ENCODE results near the gene STIP1. TPM values are rescaled to one million over a fixed set of nuclear protein-coding genes. Genes with fewer than 3 reads are reported as not detected.

Gene STIP1
- total and polyA plus RNA-seq, 10 of the 15 experiments (the other 5 are each of a cell fraction or from before 2014, with no cell fraction given), result 25.2 to 291 (median 191) TPM

DNA sequence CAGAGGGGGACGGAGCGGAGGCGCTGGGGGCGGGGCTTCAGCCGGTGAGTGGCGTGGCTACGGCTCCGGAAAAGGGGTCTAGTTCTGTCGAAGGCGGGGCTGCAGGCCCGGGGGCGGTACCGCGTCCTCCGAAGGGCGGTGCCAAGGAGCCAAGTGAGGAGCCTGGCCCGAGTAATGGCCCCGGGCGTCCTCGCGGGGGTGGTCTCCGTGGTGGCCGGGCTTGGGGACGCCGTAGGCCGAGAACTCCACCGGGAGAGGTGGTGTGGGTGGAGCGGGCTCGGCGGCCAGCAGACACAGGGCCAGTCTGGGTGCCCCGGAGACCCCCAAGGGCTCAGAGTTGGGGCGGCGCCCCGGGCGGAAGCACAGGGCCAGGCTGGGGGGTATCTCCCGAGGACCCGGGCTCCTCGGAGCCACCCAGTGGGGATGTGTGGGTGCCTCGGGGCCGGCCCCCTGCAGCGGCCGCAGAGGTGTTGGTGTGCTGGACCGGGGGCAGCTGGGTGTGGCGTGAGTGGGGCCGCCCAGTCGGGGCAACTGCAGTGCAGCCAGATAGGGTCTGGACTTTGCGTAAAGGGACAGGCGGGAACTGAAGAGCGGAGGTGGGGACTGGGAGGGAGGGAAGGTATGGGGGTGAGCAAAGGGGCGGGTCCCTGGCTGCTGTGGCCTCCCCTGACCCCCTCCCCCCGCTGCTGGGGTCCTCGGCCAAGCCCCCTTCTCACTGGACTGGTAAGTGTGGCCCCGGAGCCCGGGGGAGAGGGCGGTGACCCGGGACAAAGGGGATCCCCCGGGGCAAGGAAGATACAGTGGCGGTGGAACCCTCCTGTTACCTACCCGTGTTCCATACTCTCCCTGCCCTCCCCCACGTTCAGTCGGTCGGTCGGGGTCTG, 55.8 kb downstream of the STIP1 start (continued):
- TF ChIP-seq, protein P1, sequence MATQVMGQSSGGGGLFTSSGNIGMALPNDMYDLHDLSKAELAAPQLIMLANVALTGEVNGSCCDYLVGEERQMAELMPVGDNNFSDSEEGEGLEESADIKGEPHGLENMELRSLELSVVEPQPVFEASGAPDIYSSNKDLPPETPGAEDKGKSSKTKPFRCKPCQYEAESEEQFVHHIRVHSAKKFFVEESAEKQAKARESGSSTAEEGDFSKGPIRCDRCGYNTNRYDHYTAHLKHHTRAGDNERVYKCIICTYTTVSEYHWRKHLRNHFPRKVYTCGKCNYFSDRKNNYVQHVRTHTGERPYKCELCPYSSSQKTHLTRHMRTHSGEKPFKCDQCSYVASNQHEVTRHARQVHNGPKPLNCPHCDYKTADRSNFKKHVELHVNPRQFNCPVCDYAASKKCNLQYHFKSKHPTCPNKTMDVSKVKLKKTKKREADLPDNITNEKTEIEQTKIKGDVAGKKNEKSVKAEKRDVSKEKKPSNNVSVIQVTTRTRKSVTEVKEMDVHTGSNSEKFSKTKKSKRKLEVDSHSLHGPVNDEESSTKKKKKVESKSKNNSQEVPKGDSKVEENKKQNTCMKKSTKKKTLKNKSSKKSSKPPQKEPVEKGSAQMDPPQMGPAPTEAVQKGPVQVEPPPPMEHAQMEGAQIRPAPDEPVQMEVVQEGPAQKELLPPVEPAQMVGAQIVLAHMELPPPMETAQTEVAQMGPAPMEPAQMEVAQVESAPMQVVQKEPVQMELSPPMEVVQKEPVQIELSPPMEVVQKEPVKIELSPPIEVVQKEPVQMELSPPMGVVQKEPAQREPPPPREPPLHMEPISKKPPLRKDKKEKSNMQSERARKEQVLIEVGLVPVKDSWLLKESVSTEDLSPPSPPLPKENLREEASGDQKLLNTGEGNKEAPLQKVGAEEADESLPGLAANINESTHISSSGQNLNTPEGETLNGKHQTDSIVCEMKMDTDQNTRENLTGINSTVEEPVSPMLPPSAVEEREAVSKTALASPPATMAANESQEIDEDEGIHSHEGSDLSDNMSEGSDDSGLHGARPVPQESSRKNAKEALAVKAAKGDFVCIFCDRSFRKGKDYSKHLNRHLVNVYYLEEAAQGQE (IDR thresholded peaks at IDR 0.05; ENCODE audit: low read depth, low read length), result no peak
- TF ChIP-seq, protein P2, sequence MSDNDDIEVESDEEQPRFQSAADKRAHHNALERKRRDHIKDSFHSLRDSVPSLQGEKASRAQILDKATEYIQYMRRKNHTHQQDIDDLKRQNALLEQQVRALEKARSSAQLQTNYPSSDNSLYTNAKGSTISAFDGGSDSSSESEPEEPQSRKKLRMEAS (IDR thresholded peaks at IDR 0.05; ENCODE audit: low read depth, low read length), result no peak
- TF ChIP-seq POU2F2 (IDR thresholded peaks at IDR 0.05; ENCODE audit: borderline replicate concordance, low read depth, low read length), result peak; percentile 43; the same call in 1 of the 3 replicates
- peak; percentile 93 for TF ChIP-seq YY1 (IDR thresholded peaks at IDR 0.05; ENCODE audit: low read depth, low read length)
- TF ChIP-seq GATAD2B (conservative IDR thresholded peaks at IDR 0.05; ENCODE audit: low read depth), result peak; percentile 91; the same call in 1 of the 2 replicates
- peak; percentile 64; the same call in 1 of the 2 replicates for TF ChIP-seq TAF1 (IDR thresholded peaks at IDR 0.05; ENCODE audit: borderline replicate concordance, low read depth, low read length)
- TF ChIP-seq TCF7 (IDR thresholded peaks at IDR 0.05; ENCODE audit: borderline replicate concordance), result no peak
- no peak for TF ChIP-seq ZNF384 (IDR thresholded peaks at IDR 0.05; ENCODE audit: borderline replicate concordance, low read depth, low read length)
- TF ChIP-seq SIN3A (IDR thresholded peaks at IDR 0.05; ENCODE audit: low read depth, low read length), result peak; percentile 20; the same call in 1 of the 2 replicates
- peak; percentile 25; the same call in 1 of the 2 replicates for TF ChIP-seq HCFC1 (IDR thresholded peaks at IDR 0.05; ENCODE audit: low read length)
- TF ChIP-seq EED (IDR thresholded peaks at IDR 0.05; ENCODE audit: low read depth), result no peak
- TF ChIP-seq NRF1 (conservative IDR thresholded peaks at IDR 0.05; ENCODE audit: low read depth, low read length), result no peak
- TF ChIP-seq ASH2L (IDR thresholded peaks at IDR 0.05; ENCODE audit: borderline replicate concordance, low read depth), result no peak
- TF ChIP-seq, protein P3, sequence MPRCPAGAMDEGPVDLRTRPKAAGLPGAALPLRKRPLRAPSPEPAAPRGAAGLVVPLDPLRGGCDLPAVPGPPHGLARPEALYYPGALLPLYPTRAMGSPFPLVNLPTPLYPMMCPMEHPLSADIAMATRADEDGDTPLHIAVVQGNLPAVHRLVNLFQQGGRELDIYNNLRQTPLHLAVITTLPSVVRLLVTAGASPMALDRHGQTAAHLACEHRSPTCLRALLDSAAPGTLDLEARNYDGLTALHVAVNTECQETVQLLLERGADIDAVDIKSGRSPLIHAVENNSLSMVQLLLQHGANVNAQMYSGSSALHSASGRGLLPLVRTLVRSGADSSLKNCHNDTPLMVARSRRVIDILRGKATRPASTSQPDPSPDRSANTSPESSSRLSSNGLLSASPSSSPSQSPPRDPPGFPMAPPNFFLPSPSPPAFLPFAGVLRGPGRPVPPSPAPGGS (IDR thresholded peaks at IDR 0.05; ENCODE audit: borderline replicate concordance, insufficient read depth, low read depth, low read length, poor library complexity, severe bottlenecking), result no peak
- TF ChIP-seq, protein P4, sequence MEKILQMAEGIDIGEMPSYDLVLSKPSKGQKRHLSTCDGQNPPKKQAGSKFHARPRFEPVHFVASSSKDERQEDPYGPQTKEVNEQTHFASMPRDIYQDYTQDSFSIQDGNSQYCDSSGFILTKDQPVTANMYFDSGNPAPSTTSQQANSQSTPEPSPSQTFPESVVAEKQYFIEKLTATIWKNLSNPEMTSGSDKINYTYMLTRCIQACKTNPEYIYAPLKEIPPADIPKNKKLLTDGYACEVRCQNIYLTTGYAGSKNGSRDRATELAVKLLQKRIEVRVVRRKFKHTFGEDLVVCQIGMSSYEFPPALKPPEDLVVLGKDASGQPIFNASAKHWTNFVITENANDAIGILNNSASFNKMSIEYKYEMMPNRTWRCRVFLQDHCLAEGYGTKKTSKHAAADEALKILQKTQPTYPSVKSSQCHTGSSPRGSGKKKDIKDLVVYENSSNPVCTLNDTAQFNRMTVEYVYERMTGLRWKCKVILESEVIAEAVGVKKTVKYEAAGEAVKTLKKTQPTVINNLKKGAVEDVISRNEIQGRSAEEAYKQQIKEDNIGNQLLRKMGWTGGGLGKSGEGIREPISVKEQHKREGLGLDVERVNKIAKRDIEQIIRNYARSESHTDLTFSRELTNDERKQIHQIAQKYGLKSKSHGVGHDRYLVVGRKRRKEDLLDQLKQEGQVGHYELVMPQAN (conservative IDR thresholded peaks at IDR 0.05), result peak; percentile 70; the same call in 1 of the 2 replicates
- peak; percentile 9; the same call in 1 of the 2 replicates for TF ChIP-seq HDGF (IDR thresholded peaks at IDR 0.05)
- no peak; the same call in 1 of the 2 replicates for TF ChIP-seq SREBF1 (IDR thresholded peaks at IDR 0.05; ENCODE audit: low read length)
- TF ChIP-seq BCL11A (IDR thresholded peaks at IDR 0.05; ENCODE audit: low read depth, low read length), result 0 out of 2 replicates have a peak, but pooled peaks have one; percentile 2
- TF ChIP-seq NR2F1 (conservative IDR thresholded peaks at IDR 0.05), result peak; percentile 44
- TF ChIP-seq ESRRA (IDR thresholded peaks at IDR 0.05; ENCODE audit: low read length), result no peak
- no peak for TF ChIP-seq JUNB (IDR thresholded peaks at IDR 0.05)
- no peak for TF ChIP-seq NFXL1 (IDR thresholded peaks at IDR 0.05; ENCODE audit: borderline replicate concordance)

All from GM12878 (cell line).